Thoracic aorta (tissue), 2 donors: ENCODE measurements around the gene CELSR3. TPM values are rescaled to one million over a fixed set of nuclear protein-coding genes. Genes with fewer than 3 reads are reported as not detected.

Experiments used
- ATAC-seq: fragments of 150-250 bp; one replicate; pipeline ENCODE4 v1.8.0; 2017; ENCODE audit warnings: low read depth; ENCODE audit not compliant: insufficient number of reproducible peaks, low FRiP score
- DNase-seq: peaks from one replicate; pipeline ENCODE4 v3.0.0-alpha.2; 2020; ENCODE audit warnings: low spot score
- H3K27ac ChIP-seq, 2 donors: fragments of 200-600 bp; sonication (generic); 1 replicate in 1 of 2; 2 replicates in 1 of 2; pipeline ENCODE4 v1.5.1; 2016; ENCODE audit warnings: mild to moderate bottlenecking in 2 of 2, moderate library complexity in 2 of 2
- H3K27me3 ChIP-seq: fragments of 200-600 bp; sonication (generic); replicated peaks from 2 replicates; pipeline ENCODE4 v1.6.0; 2016; ENCODE audit warnings: mild to moderate bottlenecking; ENCODE audit not compliant: insufficient read depth
- H3K36me3 ChIP-seq: fragments of 200-600 bp; sonication (generic); one replicate; pipeline ENCODE4 v1.5.1; 2016
- H3K4me1 ChIP-seq, 2 donors: fragments of 200-600 bp; sonication (generic); 1 replicate in 1 of 2; 2 replicates in 1 of 2; pipeline versions ENCODE4 v1.5.1 to v1.6.0; 2016; ENCODE audit warnings: low read depth in 2 of 2, mild to moderate bottlenecking in 1 of 2; ENCODE audit not compliant: control insufficient read depth in 1 of 2
- H3K4me3 ChIP-seq: fragments of 200-600 bp; sonication (generic); 2 replicates; pipeline ENCODE4 v1.5.1; 2016; ENCODE audit warnings: mild to moderate bottlenecking
- H3K9me3 ChIP-seq: fragments of 200-600 bp; sonication (generic); 2 replicates; pipeline ENCODE4 v1.5.1; 2016
- CTCF ChIP-seq: fragments of 200-600 bp; sonication (generic); IDR thresholded peaks from one replicate; pipeline ENCODE4 v1.5.1; 2019; ENCODE audit warnings: antibody characterized with exemption
- total RNA-seq, 2 donors: library from RNA; depleted of rRNA; stranded (reverse); fragments of >200 nt; gene quantifications; one replicate each; pipeline versions ENCODE4 v1.1.0 to v1.2.3, GENCODE V29; 2016

Gene CELSR3
- total RNA-seq, 2 donors from 2014 or later, result 1.3 to 3.0 TPM

- no peaks in the 10 kb centered on the region for H3K9me3 ChIP-seq
- ATAC-seq (no peak), DNase-seq (no peak)
- no peak for TF ChIP-seq CTCF
- H3K4me3 ChIP-seq, result no peak overlapping the region
- H3K4me1 ChIP-seq, result peaks cover 29 to 64% of the 10 kb centered on the region in 2 donors
- H3K27ac ChIP-seq, result peak overlapping the region; percentile 90 to 93
- peaks cover 46% of the 10 kb centered on the region for H3K36me3 ChIP-seq
- H3K27me3 ChIP-seq, result no peaks in the 10 kb centered on the region
Observed at GRCh38 chr3:48599509-48600285, 63.0 kb downstream of the CELSR3 start.

- Histone ChIP-seq H3K9me3 (no peaks in the 10 kb centered on the region), H3K4me3 (peak overlapping the region; percentile 24), H3K36me3 (peaks cover 40% of the 10 kb centered on the region), H3K4me1 (peaks cover 31 to 71% of the 10 kb centered on the region in 2 donors), H3K27me3 (no peaks in the 10 kb centered on the region), H3K27ac (peak overlapping the region; percentile 90 to 93)
- ATAC-seq, result no peak
- TF ChIP-seq CTCF, result no peak
- no peak for DNase-seq
Observed at GRCh38 chr3:48599077-48599501, 63.6 kb downstream of the CELSR3 start.

GRCh38 chr3:48598323-48599076, 64.2 kb downstream of the CELSR3 start:
- H3K36me3 ChIP-seq, result peaks cover 34% of the 10 kb centered on the region
- ATAC-seq (peak; percentile 82), DNase-seq (peak; percentile 61)

GRCh38 chr3:48597408-48597800, 65.3 kb downstream of the CELSR3 start:
- Histone ChIP-seq H3K27me3 (no peaks in the 10 kb centered on the region), H3K9me3 (no peaks in the 10 kb centered on the region), H3K27ac (peak overlapping the region; percentile 90 to 93), H3K36me3 (peaks cover 24% of the 10 kb centered on the region), H3K4me1 (peaks cover 31 to 73% of the 10 kb centered on the region in 2 donors), H3K4me3 (no peak overlapping the region)
- ATAC-seq (no peak), DNase-seq (no peak)
- no peak for TF ChIP-seq CTCF

More at GRCh38 chr3:48598323-48599076, 64.2 kb downstream of the CELSR3 start:
- Histone ChIP-seq H3K27me3 (no peaks in the 10 kb centered on the region), H3K27ac (peak overlapping the region; percentile 90 to 93), H3K4me1 (peaks cover 31 to 73% of the 10 kb centered on the region in 2 donors), H3K9me3 (no peaks in the 10 kb centered on the region), H3K4me3 (peak overlapping the region; percentile 24)
- TF ChIP-seq CTCF, result no peak
